HG03457 (cell line): ENCODE results near the gene PAM16.

ENCODE experiments used
- ATAC-seq: cut with Tn5 transposase; IDR thresholded peaks from one replicate; pipeline ENCODE4 v1.9.1; 2021; ENCODE audit warnings: moderate number of reproducible peaks; ENCODE audit not compliant: unreplicated experiment

The PAM16 gene

DNA sequence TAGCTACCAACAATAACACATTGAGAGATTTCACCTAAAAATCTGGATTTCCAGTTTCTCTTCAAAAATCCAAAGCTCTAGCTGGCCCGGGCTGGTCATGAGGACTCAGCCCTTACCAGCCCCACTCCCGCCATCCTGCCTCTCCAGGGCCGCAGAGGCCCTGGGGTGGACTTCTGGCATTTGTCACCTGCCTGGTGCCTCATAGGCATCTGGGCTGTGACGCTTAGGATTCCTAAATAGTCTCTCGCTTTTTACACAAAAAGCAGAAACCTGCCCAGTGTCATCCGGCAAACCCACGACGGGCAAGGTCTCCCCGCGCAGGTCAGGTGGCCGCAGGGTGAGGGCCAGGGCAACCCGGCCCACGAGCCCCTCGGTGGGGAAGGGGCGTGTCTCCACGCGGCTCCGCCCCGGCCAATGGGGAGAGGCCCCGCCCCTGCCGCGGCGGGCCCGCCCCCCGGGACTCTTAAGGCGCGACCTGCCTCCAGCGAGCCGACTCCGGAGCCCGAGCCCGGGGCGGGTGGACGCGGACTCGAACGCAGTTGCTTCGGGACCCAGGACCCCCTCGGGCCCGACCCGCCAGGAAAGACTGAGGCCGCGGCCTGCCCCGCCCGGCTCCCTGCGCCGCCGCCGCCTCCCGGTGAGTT is 20.4 kb upstream of the PAM16 start, which contains the start of gene VASN:
TSS of gene VASN (plus strand) at position 492 of the 644 bp plus-strand sequence. CDS start 9,030 bp downstream, outside the sequence.
- ATAC-seq, result no peak

DNA sequence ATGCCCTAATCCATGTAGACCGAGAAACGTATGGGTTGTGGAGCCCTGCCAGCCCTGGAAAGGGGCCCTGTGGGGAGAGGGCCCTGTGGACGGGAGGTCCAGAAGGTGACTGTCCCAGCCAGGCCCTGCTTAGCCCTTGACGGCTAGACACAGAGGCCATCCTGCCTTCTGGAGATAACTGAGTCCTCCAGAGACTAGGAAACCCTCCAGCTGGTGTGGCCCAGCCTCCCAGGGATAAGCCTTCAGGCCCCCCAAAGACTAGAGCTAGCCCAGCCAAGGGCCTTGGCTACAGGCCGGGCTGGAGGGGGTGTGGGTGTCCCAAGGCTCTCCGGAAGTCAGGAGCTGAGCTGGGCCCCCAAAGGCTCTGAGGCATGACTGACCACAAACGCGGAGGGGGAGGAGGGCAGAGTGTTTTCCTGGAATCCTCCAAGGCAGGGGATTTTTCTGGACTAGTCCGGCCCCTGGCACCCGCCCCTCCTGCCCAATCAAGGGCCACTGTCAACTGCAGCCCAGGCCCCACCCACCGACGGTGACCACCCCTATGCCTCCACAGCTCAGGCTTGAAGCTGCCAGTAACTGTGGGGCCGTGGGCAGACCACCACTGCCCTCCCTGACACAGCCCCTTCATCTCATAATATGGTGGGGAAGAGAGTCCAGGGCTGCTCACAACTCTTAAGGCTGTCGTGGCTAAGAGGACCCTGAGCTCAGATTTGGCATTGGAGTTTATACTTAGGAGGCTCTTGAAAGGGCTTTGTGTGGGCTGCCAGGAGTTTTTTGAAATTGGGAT is 19.6 kb upstream of the PAM16 start:
- no peak for ATAC-seq

DNA sequence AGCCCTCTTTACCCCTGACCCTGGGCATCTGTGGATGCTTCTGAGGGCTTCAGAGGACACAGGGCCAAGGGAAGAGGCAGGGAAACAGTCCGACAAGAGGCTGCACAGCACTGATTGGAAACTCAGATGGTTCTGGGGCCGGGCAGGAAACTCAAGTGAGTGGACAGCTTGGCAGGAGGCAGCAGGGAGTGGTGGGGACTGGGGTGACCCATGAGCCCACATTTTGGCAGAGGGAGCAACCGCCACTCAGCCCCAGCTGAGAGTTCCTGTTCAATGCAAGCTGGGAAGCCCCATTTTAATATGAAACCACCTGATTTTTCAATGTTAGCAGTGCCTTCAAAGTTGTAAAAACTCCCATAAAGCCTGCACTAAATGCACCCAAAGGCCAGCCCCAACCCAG is 19.0 kb upstream of the PAM16 start:
- ATAC-seq, result no peak

GRCh38 chr16:4369007-4369733 is 18.0 kb upstream of the PAM16 start:
- ATAC-seq, result no peak

DNA sequence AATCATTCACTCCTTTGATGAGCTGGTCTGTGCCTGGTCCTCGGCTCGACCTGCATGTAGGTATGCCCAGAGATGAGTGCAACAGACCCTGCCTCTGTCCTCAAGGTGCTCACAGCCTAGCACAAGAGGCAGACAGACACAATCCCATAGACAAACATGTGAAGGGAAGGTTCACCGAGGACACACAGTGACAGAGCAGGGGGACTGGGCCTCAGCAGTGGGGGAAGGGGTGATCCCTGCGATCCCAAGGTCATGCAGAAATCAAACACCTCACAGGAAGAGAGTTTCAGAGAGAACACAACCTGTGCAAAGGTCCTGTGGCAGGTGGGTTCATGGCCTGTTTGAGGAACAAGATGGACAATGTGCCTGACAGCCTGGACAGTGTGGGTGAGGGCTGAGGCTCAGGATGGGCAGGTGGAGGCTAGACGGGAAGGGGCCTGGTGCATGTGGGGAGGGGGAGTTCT is 16.3 kb upstream of the PAM16 start:
- ATAC-seq, result no peak

- ATAC-seq, result no peak
Measured at GRCh38 chr16:4366016-4366415, 14.9 kb upstream of the PAM16 start.

GRCh38 chr16:4365615-4366014 is 14.5 kb upstream of the PAM16 start:
- ATAC-seq, result no peak

- ATAC-seq, result no peak
Measured at GRCh38 chr16:4365014-4365406, 13.9 kb upstream of the PAM16 start.

DNA sequence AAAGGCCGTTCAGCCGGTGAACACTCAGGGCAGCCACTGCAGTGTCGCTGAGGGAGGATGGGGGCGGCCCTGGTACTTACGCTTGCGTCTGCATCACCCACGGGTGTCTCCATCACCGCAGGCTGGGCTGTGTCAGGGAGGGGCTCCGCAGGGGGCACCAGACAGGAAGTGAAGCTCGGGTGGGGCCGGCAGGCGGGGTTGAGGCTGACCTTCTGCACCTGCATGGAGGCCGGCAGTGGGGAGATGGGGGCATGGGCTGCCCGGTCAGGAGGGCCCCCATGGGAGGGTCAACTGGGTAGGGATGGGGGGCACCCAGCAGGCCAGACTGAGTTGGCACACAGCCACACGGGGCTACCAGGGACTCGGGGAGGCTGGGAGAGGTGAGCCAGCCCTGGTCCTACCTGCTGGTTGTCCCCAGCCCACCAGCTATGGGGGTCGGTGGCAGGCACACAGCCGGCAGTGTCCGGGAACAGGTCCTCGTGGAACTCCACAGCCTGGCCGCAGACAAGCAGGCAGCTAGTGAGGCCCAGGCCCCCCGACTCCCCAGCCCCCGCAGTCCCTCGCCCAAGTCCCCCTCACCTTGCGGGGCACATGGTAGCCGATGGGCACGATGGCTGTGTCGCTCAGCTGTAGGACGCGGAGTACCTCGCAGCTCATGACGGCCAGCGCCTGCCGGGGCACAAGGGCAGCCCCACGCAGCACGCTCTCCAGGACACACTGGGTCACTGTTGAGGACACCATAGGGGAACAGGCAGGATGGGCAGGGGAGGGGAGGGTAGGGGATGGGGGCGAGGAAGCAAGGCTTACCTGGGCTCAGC is 13.3 kb upstream of the PAM16 start:
- no peak for ATAC-seq

- no peak for ATAC-seq
Measured at GRCh38 chr16:4362476-4363135, 11.5 kb upstream of the PAM16 start.

GRCh38 chr16:4361944-4362311 is 10.8 kb upstream of the PAM16 start:
- no peak for ATAC-seq

DNA sequence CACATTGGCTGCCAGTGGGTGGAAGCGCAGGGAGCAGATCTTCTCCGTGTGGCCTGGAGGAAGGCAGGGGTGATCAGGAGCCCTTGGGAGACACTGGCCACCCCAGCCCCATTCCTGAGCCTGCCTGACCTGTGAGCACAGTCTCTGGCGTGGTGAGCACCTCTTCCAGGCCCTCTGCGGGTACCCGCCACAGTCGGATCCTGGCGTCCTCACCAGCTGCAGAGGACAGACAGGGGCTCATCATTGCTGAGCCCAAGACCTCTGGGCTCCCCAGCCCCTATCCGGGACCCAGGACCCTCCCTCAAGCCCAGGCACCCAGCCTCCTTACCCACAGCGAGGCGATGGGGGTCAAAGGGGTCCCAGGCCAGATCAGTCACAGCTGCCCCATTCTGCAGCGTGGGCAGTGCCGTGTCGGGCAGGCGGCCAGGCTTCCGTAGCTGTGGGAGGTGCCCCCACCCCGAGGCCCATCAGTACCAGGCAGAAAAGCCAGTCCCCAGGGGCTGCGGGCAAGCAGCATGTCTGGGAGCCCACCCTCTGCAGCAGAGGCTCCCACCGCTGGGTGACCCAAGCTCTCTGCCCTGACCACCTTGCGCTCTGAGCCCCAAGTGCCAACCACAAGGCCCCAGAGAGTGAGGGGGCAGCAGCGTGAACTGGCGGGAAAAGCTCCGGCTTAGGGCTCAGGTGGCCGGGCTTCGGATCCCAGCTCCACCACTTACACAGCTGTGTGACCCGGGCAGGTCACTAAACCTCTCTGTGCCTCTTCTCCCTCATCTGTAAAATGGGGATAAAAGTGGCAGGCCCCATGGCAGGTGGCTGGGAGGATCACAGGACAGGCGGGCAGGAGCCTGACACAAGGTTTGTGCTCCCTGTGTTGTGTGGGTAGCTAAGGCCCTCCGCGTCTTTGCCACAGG is 10.2 kb upstream of the PAM16 start:
- ATAC-seq, result no peak

GRCh38 chr16:4360538-4361021 is 9.5 kb upstream of the PAM16 start:
- no peak for ATAC-seq

DNA sequence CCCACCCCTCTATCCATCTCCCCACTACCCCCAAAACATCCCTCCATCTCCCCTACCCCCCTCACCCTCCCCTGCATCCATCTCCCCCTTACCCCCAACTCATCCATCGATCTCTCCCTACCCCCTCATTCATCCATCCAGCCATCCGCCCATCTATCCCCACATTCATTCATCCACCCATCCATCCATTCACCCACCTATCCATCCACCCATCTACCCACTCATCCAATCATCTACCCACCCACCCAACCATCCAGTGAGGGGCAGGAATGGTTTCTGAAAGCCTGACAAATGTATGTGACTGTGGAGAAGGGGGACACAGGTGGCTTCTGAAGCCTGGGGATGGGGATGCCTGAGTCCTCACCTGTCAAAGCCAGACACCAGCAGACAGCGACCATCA is 8.8 kb upstream of the PAM16 start:
- ATAC-seq, result no peak

- no peak for ATAC-seq
Measured at GRCh38 chr16:4358831-4359561, 7.9 kb upstream of the PAM16 start.

- ATAC-seq, result no peak
Measured at GRCh38 chr16:4358236-4358635, 7.1 kb upstream of the PAM16 start.

GRCh38 chr16:4356820-4357219 is 5.7 kb upstream of the PAM16 start:
- ATAC-seq, result no peak
